Breast epithelium (tissue), 4 donors: Measurements from ENCODE around the gene SPIRE1. TPM values are rescaled to one million over a fixed set of nuclear protein-coding genes. Genes with fewer than 3 reads are reported as not detected.
A peak's percentile ranks its signal among the peaks of the same experiment; 100 is the strongest.

Experiments
- DNase-seq, 2 donors: peaks; one replicate each; pipeline ENCODE4 v3.0.0-alpha.2; 2019; ENCODE audit warnings: low spot score in 2 of 2
- H3K27ac ChIP-seq, 2 donors: fragments of 200-600 bp; sonication (generic) in 1 of 2; one replicate each; pipeline ENCODE4 v1.5.1; 2016 to 2019; ENCODE audit warnings: mild to moderate bottlenecking in 1 of 2
- H3K27me3 ChIP-seq, 2 donors: fragments of 200-600 bp; sonication (generic) in 1 of 2; one replicate each; pipeline versions ENCODE4 v1.5.1 to v1.6.0; 2017 to 2019; ENCODE audit warnings: control low read depth in 1 of 2, mild to moderate bottlenecking in 1 of 2
- H3K36me3 ChIP-seq: fragments of 200-600 bp; one replicate; pipeline ENCODE4 v1.5.1; 2019
- H3K4me1 ChIP-seq, 2 donors: fragments of 200-600 bp; sonication (generic); one replicate each; pipeline ENCODE4 v1.5.1; 2016 to 2019; ENCODE audit warnings: control low read depth in 1 of 2
- H3K4me3 ChIP-seq, 3 donors: fragments of 200-600 bp; sonication (generic); 1 replicate in 2 of 3; 2 replicates in 1 of 3; pipeline ENCODE4 v1.5.1; 2016 to 2019; ENCODE audit warnings: mild to moderate bottlenecking in 3 of 3, moderate library complexity in 2 of 3
- H3K9me3 ChIP-seq, 2 donors: fragments of 200-600 bp; sonication (generic) in 1 of 2; one replicate each; pipeline ENCODE4 v1.5.1; 2016 to 2019; ENCODE audit warnings: control low read depth in 1 of 2
- POLR2A ChIP-seq: fragments of 450-650 bp; IDR thresholded peaks from one replicate; pipeline ENCODE4 v1.6.1; 2016; ENCODE audit warnings: antibody characterized with exemption, mild to moderate bottlenecking, moderate library complexity
- POLR2AphosphoS5 ChIP-seq, 3 donors: sonication (generic); formaldehyde crosslinking; IDR thresholded peaks; one replicate each; pipeline ENCODE4 v1.6.1; 2017; ENCODE audit warnings: antibody characterized with exemption in 3 of 3
- intact Hi-C: fragments of 100-400 bp; cut with DNase I; formaldehyde crosslinking; loops from one replicate; pipeline ENCODE4 v1.15.1; 2023; ENCODE audit warnings: low total_unique reads
- total RNA-seq, 3 donors: library from RNA; depleted of rRNA; stranded (reverse); fragments of >200 nt; gene quantifications; one replicate each; pipeline ENCODE4 v1.1.0, GENCODE V29; 2016
- TF ChIP-seq, protein P1 (sequence below), 3 donors: fragments of 450-650 bp; IDR thresholded peaks; one replicate each; pipeline ENCODE4 v1.5.1; 2016 to 2017; ENCODE audit warnings: antibody characterized with exemption in 3 of 3, mild to moderate bottlenecking in 3 of 3, moderate library complexity in 3 of 3

Gene SPIRE1
- total RNA-seq, 3 donors from 2014 or later: 24.3 to 38.5 (median 25.9) TPM

DNA sequence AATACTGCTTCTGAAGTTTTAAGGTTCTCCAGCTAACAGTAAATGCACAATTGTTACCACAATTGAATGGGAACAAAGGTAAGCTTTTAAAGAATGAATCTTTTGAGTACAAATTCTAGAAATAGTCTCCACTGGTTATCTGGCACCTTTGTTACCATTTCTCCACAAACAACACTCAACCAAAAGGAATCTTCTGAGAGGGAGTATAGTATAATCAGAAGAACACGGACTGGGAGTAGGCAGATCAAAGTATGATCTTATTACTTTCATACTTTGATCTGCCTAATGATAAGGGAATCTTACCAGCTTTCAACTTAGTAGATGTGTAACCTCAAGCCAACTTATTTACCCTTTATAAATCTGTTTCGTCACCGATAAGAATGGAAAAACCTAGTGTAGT lies 43.3 kb upstream of the SPIRE1 start:
- Histone ChIP-seq H3K27ac (no peak overlapping the region), H3K36me3 (no peaks in the 10 kb centered on the region), H3K4me3 (peak overlapping the region in 2 of 3 donors; percentile 90 to 98), H3K9me3 (no peaks in the 10 kb centered on the region), H3K27me3 (no peaks in the 10 kb centered on the region), H3K4me1 (peaks cover 10 to 12% of the 10 kb centered on the region in 2 donors)
- TF ChIP-seq, protein P1, sequence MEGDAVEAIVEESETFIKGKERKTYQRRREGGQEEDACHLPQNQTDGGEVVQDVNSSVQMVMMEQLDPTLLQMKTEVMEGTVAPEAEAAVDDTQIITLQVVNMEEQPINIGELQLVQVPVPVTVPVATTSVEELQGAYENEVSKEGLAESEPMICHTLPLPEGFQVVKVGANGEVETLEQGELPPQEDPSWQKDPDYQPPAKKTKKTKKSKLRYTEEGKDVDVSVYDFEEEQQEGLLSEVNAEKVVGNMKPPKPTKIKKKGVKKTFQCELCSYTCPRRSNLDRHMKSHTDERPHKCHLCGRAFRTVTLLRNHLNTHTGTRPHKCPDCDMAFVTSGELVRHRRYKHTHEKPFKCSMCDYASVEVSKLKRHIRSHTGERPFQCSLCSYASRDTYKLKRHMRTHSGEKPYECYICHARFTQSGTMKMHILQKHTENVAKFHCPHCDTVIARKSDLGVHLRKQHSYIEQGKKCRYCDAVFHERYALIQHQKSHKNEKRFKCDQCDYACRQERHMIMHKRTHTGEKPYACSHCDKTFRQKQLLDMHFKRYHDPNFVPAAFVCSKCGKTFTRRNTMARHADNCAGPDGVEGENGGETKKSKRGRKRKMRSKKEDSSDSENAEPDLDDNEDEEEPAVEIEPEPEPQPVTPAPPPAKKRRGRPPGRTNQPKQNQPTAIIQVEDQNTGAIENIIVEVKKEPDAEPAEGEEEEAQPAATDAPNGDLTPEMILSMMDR (IDR thresholded peaks at IDR 0.05): no peak
- TF ChIP-seq POLR2AphosphoS5 (IDR thresholded peaks at IDR 0.05) (no peak), POLR2A (no peak)
- no peak for DNase-seq
- intact Hi-C loops: no loop called here

DNA sequence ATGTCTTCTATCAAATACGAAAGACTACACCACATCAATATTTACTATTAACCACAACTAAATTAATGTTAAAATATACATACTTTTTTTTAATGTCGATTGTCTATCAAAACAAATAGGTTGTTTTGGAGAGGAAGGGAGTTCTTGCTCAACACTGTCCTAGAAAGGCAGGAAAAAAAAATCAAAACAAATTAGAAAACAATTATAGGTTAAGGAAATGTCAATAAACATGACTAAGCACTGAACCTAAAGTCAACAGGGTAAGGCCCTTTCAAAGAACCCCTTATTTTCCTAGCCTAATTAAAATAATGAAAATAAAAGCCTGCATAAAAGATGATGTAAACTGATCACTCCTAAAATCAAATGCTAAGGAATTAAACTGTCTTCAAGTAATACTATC lies 41.8 kb upstream of the SPIRE1 start:
- H3K27ac ChIP-seq: no peak overlapping the region
- no peak overlapping the region for H3K4me3 ChIP-seq
- H3K9me3 ChIP-seq: no peaks in the 10 kb centered on the region
- H3K36me3 ChIP-seq: no peaks in the 10 kb centered on the region
- peaks cover 10 to 12% of the 10 kb centered on the region in 2 donors for H3K4me1 ChIP-seq
- H3K27me3 ChIP-seq: no peaks in the 10 kb centered on the region
- TF ChIP-seq, protein P1 (IDR thresholded peaks at IDR 0.05): no peak
- no peak for TF ChIP-seq POLR2A
- TF ChIP-seq POLR2AphosphoS5 (IDR thresholded peaks at IDR 0.05): no peak
- no peak for DNase-seq
- intact Hi-C loops: loop anchor here (10.0 kb wide), 1 partner anchor 715 kb away; no protein-coding TSS in a partner anchor

- intact Hi-C loops: loop anchor here (10.0 kb wide), 1 partner anchor 721 kb away; no protein-coding TSS in a partner anchor
- Histone ChIP-seq H3K4me3 (no peak overlapping the region), H3K36me3 (no peaks in the 10 kb centered on the region), H3K9me3 (no peaks in the 10 kb centered on the region), H3K27me3 (no peaks in the 10 kb centered on the region), H3K4me1 (no peaks in the 10 kb centered on the region), H3K27ac (no peak overlapping the region)
- DNase-seq: no peak
- TF ChIP-seq, protein P1 (IDR thresholded peaks at IDR 0.05): no peak
- TF ChIP-seq POLR2A: no peak
- TF ChIP-seq POLR2AphosphoS5 (IDR thresholded peaks at IDR 0.05): no peak
Measured at GRCh38 chr18:12694032-12694431, 36.1 kb upstream of the SPIRE1 start.

- H3K27me3 ChIP-seq: no peaks in the 10 kb centered on the region
- H3K27ac ChIP-seq: no peak overlapping the region
- intact Hi-C loops: loop anchor here (10.0 kb wide), 1 partner anchor 723 kb away; no protein-coding TSS in a partner anchor
- DNase-seq: no peak
- no peaks in the 10 kb centered on the region for H3K36me3 ChIP-seq
- H3K9me3 ChIP-seq: no peaks in the 10 kb centered on the region
- H3K4me3 ChIP-seq: no peak overlapping the region
- TF ChIP-seq POLR2AphosphoS5 (IDR thresholded peaks at IDR 0.05): no peak
- TF ChIP-seq, protein P1 (IDR thresholded peaks at IDR 0.05): no peak
- no peak for TF ChIP-seq POLR2A
- no peaks in the 10 kb centered on the region for H3K4me1 ChIP-seq
Measured at GRCh38 chr18:12692206-12692605, 34.3 kb upstream of the SPIRE1 start.

DNA sequence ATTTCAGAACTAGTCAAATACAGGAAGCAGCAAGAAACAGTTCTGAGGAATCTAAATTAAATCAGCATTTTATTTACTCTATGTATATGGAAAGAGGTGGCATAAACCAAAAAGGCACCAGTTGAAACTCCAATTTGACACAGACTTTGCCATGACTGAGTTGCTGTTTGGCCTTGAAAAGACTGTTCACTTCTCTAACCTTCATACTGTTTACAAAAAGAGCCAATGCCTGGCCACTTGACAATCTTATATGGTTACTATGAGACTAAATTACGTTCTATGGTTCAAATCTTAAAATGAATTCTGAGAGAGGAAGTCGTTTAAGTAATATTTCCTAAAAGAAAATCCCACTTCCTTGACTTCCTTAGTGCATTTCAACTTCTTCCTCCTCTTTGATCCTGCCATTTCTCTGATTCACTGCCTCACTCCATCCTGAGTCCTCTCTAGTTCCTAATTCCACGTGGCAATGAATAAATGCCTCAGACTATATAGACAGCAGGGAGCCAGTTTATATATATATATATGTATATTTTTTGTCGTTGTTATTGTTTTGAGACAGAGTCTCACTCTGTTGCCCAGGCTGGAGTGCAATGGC lies 31.4 kb upstream of the SPIRE1 start:
- no peaks in the 10 kb centered on the region for H3K4me1 ChIP-seq
- TF ChIP-seq POLR2A (no peak), POLR2AphosphoS5 (IDR thresholded peaks at IDR 0.05) (no peak)
- TF ChIP-seq, protein P1 (IDR thresholded peaks at IDR 0.05): no peak
- no peak overlapping the region for H3K4me3 ChIP-seq
- H3K36me3 ChIP-seq: no peaks in the 10 kb centered on the region
- intact Hi-C loops: no loop called here
- no peaks in the 10 kb centered on the region for H3K9me3 ChIP-seq
- no peaks in the 10 kb centered on the region for H3K27me3 ChIP-seq
- no peak overlapping the region for H3K27ac ChIP-seq
- DNase-seq: no peak
